Osteoblast (primary cell): ENCODE data around the gene TRIM44. TPM values are rescaled to one million over a fixed set of nuclear protein-coding genes. Genes with fewer than 3 reads are reported as not detected.

Experiments
- DNase-seq: peaks from one replicate; pipeline ENCODE4 v3.0.0; 2011; ENCODE audit warnings: low spot score, mixed read lengths; ENCODE audit not compliant: insufficient read length; ENCODE audit errors: missing footprints
- H2AFZ ChIP-seq: 2 replicates; pipeline ENCODE4 v1.6.0; 2011; ENCODE audit warnings: mild to moderate bottlenecking, low read length
- H3K27ac ChIP-seq: 2 replicates; pipeline ENCODE4 v1.5.1; 2011; ENCODE audit warnings: mild to moderate bottlenecking, low read depth, low read length, moderate library complexity
- H3K27me3 ChIP-seq: 2 replicates; pipeline ENCODE4 v1.6.0; 2012; ENCODE audit warnings: mild to moderate bottlenecking, control low read depth, inconsistent platforms, low read length, moderate library complexity; ENCODE audit not compliant: insufficient read depth
- H3K36me3 ChIP-seq: 2 replicates; pipeline ENCODE4 v1.5.1; 2011; ENCODE audit warnings: mild to moderate bottlenecking, low read length, control low read depth, moderate library complexity; ENCODE audit not compliant: insufficient read depth
- H3K4me1 ChIP-seq: 2 replicates; pipeline ENCODE4 v1.5.1; 2011; ENCODE audit warnings: mild to moderate bottlenecking, low read length, control low read depth, moderate library complexity; ENCODE audit not compliant: insufficient read depth
- H3K4me2 ChIP-seq: 2 replicates; pipeline ENCODE4 v1.6.0; 2011; ENCODE audit warnings: mild to moderate bottlenecking, low read length; ENCODE audit not compliant: insufficient read depth
- H3K4me3 ChIP-seq: fragments of 200-600 bp; sonication (generic); 3 replicates; pipeline ENCODE4 v1.5.1; 2012; ENCODE audit warnings: mild to moderate bottlenecking, low read length, inconsistent platforms; ENCODE audit not compliant: insufficient read depth
- H3K79me2 ChIP-seq: 2 replicates; pipeline ENCODE4 v1.6.0; 2012; ENCODE audit warnings: mild to moderate bottlenecking, low read length, control low read depth, inconsistent platforms; ENCODE audit not compliant: insufficient read depth
- H3K9me3 ChIP-seq: 2 replicates; pipeline ENCODE4 v1.5.1; 2011; ENCODE audit warnings: low read depth, low read length, control low read depth
- H4K20me1 ChIP-seq: 2 replicates; pipeline ENCODE4 v1.6.0; 2012; ENCODE audit warnings: mild to moderate bottlenecking, low read length, control low read depth; ENCODE audit not compliant: insufficient read depth
- CTCF ChIP-seq: IDR thresholded peaks from 2 replicates; pipeline ENCODE4 v1.5.1; 2011; ENCODE audit warnings: mild to moderate bottlenecking, low read depth, low read length, moderate library complexity; ENCODE audit errors: extremely low read depth
- total RNA-seq: library from RNA; depleted of rRNA; stranded (reverse); fragments of >200 nt; gene quantifications from 2 replicates; pipeline ENCODE4 v1.2.3, GENCODE V29; 2012

Gene TRIM44
- total RNA-seq, 1 donor: 40.5 TPM

- no peaks in the 10 kb centered on the region for H3K9me3 ChIP-seq
- no peaks in the 10 kb centered on the region for H3K36me3 ChIP-seq
- H4K20me1 ChIP-seq: no peaks in the 10 kb centered on the region
- no peak for DNase-seq
- H3K27me3 ChIP-seq: peaks cover 9% of the 10 kb centered on the region
- no peak overlapping the region for H2AFZ ChIP-seq
- H3K27ac ChIP-seq: no peak overlapping the region
- TF ChIP-seq CTCF: no peak
- peaks cover 27% of the 10 kb centered on the region for H3K4me1 ChIP-seq
- no peak overlapping the region for H3K4me3 ChIP-seq
- H3K4me2 ChIP-seq: peak overlapping the region; percentile 21
- no peaks in the 10 kb centered on the region for H3K79me2 ChIP-seq
Observed at GRCh38 chr11:35632301-35632700, 30.3 kb upstream of the TRIM44 start.

GRCh38 chr11:35633827-35634423 is 28.6 kb upstream of the TRIM44 start:
- DNase-seq: no peak
- H3K79me2 ChIP-seq: no peaks in the 10 kb centered on the region
- H3K4me1 ChIP-seq: peaks cover 27% of the 10 kb centered on the region
- H3K4me2 ChIP-seq: no peak overlapping the region
- no peak for TF ChIP-seq CTCF
- no peaks in the 10 kb centered on the region for H3K36me3 ChIP-seq
- H3K9me3 ChIP-seq: no peaks in the 10 kb centered on the region
- H3K27ac ChIP-seq: no peak overlapping the region
- H4K20me1 ChIP-seq: no peaks in the 10 kb centered on the region
- peaks cover 9% of the 10 kb centered on the region for H3K27me3 ChIP-seq
- no peak overlapping the region for H2AFZ ChIP-seq
- H3K4me3 ChIP-seq: no peak overlapping the region

DNA sequence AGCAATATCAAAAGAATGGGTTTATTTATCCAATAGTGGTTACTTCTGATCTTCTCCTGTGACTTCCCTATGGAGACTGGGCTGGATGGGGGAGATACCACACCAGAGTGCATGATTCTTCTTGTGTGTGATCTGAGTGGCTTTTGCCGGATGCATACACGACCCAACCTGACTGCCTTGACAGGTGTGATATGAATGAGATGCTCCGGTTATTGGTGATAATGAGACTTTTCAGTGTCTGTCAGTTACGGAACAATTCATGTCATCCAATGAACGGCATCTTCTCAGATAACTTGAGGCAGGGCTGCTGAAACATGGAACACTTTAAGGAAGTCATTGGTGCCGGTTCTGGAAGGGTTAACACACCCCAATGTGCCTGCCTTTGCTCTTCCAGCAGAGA is 26.6 kb upstream of the TRIM44 start:
- DNase-seq: no peak
- H2AFZ ChIP-seq: no peak overlapping the region
- no peaks in the 10 kb centered on the region for H3K36me3 ChIP-seq
- H3K4me2 ChIP-seq: no peak overlapping the region
- peaks cover 9% of the 10 kb centered on the region for H3K27me3 ChIP-seq
- peaks cover 9% of the 10 kb centered on the region for H3K4me1 ChIP-seq
- TF ChIP-seq CTCF: no peak
- no peaks in the 10 kb centered on the region for H3K79me2 ChIP-seq
- H3K4me3 ChIP-seq: no peak overlapping the region
- no peak overlapping the region for H3K27ac ChIP-seq
- no peaks in the 10 kb centered on the region for H3K9me3 ChIP-seq
- no peaks in the 10 kb centered on the region for H4K20me1 ChIP-seq

DNA sequence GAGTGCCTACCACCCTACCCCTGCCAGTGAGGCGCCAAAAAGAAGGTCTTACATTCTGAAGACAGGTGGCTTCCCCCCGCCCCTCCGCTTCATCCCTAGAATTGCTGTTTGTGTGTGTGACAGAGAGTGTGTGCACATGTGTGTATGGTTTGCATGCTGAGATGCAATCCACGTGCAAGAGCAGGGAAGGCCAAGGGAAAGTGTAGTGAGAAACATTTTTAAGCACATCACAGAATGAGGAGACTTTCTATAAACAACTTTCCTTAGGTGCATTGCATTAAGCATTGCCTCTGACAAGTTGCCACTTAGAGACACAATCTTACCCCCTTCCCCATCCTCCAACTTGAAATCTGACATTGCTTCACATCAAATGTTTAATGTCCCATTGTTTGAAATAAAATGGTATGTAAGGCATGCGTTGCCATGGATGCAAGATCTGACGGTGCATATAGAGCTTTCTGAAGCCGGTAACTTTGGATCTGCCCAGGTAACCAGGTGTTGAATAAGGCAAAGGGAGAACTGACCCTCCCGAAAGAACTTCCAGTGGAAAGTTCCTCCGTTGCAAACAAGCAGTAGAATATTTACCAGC is 22.9 kb upstream of the TRIM44 start:
- Histone ChIP-seq H3K36me3 (no peaks in the 10 kb centered on the region), H3K4me1 (peaks cover 8% of the 10 kb centered on the region), H3K9me3 (no peaks in the 10 kb centered on the region), H3K27me3 (peaks cover 9% of the 10 kb centered on the region), H4K20me1 (no peaks in the 10 kb centered on the region), H3K4me3 (no peak overlapping the region), H3K4me2 (no peak overlapping the region), H3K79me2 (no peaks in the 10 kb centered on the region), H2AFZ (no peak overlapping the region), H3K27ac (no peak overlapping the region)
- no peak for DNase-seq
- TF ChIP-seq CTCF: no peak
